ENCODE data around the gene CELSR3. TPM values are rescaled to one million over a fixed set of nuclear protein-coding genes. Genes with fewer than 3 reads are reported as not detected.

CELSR3 gene
- total and polyA plus RNA-seq, 4 donors: 6.0 to 26.1 (median 18.0) TPM

DNA sequence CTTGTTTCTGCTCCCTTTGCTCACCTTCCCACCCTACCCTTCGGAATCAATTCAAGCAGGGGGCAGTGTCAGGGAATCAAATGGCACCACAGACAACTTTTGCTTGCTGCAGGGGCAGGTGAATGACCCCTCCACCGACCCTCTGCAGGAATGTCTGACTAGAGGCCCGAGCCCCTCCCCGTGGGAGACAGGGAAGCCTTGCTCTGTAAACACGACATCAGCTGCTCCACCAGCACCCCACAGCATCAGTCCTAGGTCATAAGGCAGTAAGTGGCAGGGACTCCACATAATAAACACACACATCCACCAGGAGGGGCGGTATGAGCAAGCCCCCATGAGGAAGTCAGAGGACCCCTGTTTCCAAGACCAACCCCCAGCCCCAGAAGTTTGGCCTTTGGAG lies 25.4 kb downstream of the CELSR3 start:
- Histone ChIP-seq H3K27ac (ENCODE audit: low read depth, low read length) (no peak overlapping the region), H3K4me3 (ENCODE audit: low read depth, low read length) (no peak overlapping the region), H3K36me3 (ENCODE audit: control insufficient read depth, insufficient read depth, low read length) (peaks cover 68% of the 10 kb centered on the region), H3K9me3 (ENCODE audit: control insufficient read depth, insufficient read depth, low read length) (no peaks in the 10 kb centered on the region), H3K27me3 (ENCODE audit: control insufficient read depth, insufficient read depth, low read length) (no peaks in the 10 kb centered on the region), H3K4me1 (ENCODE audit: control insufficient read depth, insufficient read depth, low read length) (peaks cover 27% of the 10 kb centered on the region)
- DNase-seq (ENCODE audit: low read depth in 4 of 6, low spot score in 6 of 6): no peak
- WGBS (ENCODE audit: insufficient coverage): 70% methylated on average over 5 of the region's 6 CpGs

DNA sequence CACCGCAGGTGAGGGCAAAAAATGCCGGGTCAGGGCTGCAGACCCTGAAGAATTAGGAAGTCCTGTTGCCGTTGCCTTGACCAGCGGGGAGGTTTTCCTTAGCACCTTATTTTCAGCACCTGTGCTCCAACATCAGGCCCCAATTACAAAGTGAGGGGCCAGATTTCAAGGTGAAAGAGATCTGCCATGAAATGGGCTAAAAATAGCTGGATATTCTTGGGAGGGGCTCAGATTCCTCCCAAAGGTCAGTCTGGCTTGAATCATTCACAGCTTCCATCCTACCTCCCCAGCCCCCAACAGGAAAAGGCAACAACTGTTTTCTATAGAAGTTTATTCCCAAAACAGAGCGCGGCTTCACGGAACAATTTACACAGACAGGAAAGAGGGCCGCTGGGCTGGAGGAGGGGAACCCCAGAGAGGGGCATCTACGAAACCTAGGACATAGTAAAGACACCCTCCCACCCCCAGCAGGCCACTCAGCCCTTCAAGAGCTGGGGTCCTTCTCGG lies 26.5 kb downstream of the CELSR3 start:
- H3K27ac ChIP-seq (ENCODE audit: low read depth, low read length): peak overlapping the region; percentile 81
- WGBS (ENCODE audit: insufficient coverage): 51% methylated on average over 3 of the region's 10 CpGs
- no peaks in the 10 kb centered on the region for H3K9me3 ChIP-seq (ENCODE audit: control insufficient read depth, insufficient read depth, low read length)
- peaks cover 27% of the 10 kb centered on the region for H3K4me1 ChIP-seq (ENCODE audit: control insufficient read depth, insufficient read depth, low read length)
- H3K27me3 ChIP-seq (ENCODE audit: control insufficient read depth, insufficient read depth, low read length): no peaks in the 10 kb centered on the region
- no peak for DNase-seq (ENCODE audit: low read depth in 4 of 6, low spot score in 6 of 6)
- peak overlapping the region; percentile 89 for H3K4me3 ChIP-seq (ENCODE audit: low read depth, low read length)
- peaks cover 68% of the 10 kb centered on the region for H3K36me3 ChIP-seq (ENCODE audit: control insufficient read depth, insufficient read depth, low read length)

DNA sequence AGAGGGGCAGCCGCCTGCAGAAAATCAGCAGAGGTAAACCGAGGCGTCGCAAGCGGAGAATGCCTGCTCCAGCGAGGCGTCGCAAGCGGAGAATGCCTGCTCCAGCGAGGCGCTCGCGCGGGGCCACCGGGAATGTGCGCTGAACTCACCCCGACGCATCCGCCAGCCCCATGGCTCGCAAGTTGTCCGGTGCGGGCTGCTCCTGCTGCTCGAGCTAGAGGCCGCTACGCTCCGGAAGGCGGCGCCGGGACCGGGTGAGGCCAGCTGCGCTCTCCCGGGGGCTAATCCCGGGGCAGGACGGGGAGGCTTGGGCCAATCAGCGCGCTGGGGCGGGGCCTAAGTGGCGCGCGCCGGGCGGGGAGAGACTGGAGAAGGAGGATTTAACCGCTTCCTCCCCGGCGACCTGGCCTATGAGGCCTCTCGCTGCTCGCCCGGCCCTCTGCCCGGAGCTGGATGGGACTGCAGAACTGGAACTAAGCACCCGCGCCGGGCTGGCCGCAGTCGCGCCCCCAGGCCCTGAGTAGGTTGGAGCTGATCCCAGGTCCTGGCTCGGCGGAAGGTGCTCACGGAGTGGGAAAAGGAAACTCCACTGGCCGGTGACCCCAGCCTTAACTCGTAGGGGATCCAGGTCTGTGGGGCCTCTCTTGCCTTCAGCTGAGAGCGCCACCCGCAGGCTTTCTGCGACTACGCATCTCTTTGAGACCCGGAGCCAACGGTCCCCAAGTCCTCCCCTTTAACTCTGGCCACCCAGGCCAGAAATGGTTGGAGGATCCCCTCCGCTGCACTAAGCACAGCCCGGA lies 27.3 kb downstream of the CELSR3 start, which contains the start of gene SLC26A6:
Gene SLC26A6, minus strand, starts transcription at position 240 of the 800 bp plus-strand sequence. Its CDS starts 68 bp downstream, at position 172.
- H3K9me3 ChIP-seq (ENCODE audit: control insufficient read depth, insufficient read depth, low read length): no peaks in the 10 kb centered on the region
- H3K36me3 ChIP-seq (ENCODE audit: control insufficient read depth, insufficient read depth, low read length): peaks cover 68% of the 10 kb centered on the region
- peaks cover 27% of the 10 kb centered on the region for H3K4me1 ChIP-seq (ENCODE audit: control insufficient read depth, insufficient read depth, low read length)
- peak within 1 kb of the TSS; percentile 81 for H3K27ac ChIP-seq (ENCODE audit: low read depth, low read length)
- H3K4me3 ChIP-seq (ENCODE audit: low read depth, low read length): peak within 1 kb of the TSS; percentile 89
- no peaks in the 10 kb centered on the region for H3K27me3 ChIP-seq (ENCODE audit: control insufficient read depth, insufficient read depth, low read length)
- 0% methylated on average over 66 of the region's 68 CpGs for WGBS (ENCODE audit: insufficient coverage)
- peak; percentile 82 to 98 (median 94) for DNase-seq (ENCODE audit: low read depth in 4 of 6, low spot score in 6 of 6)

DNA sequence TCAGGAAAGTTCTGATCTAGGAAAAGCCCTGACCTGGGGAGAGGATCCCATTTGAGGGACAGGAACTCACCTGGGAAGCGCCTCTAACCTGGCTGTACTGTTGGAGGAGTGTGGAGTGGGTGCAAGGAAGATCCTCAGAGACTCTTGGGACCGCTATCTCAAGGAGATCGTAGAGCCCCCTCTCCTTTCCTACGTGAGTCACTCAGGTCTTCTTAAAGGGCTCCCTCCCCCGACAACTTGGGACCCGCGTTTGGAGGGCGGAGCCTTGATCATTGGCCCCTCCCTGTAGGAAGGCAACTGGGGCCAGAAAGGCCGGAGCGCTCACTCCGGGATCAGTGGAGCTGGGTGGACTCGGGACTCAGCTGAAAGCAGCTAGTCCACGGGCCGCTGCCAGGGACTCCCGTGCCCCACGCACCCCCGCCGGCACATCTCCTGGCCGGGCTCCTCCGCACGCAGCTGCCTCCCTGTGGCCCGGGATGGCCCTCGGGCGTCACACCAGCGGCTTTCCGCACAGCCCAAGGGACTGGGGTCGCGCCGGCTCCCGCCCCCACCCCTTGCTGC lies 27.9 kb downstream of the CELSR3 start:
- Histone ChIP-seq H3K36me3 (ENCODE audit: control insufficient read depth, insufficient read depth, low read length) (peaks cover 68% of the 10 kb centered on the region), H3K27me3 (ENCODE audit: control insufficient read depth, insufficient read depth, low read length) (no peaks in the 10 kb centered on the region), H3K27ac (ENCODE audit: low read depth, low read length) (peak overlapping the region; percentile 71), H3K9me3 (ENCODE audit: control insufficient read depth, insufficient read depth, low read length) (no peaks in the 10 kb centered on the region), H3K4me1 (ENCODE audit: control insufficient read depth, insufficient read depth, low read length) (peaks cover 27% of the 10 kb centered on the region), H3K4me3 (ENCODE audit: low read depth, low read length) (peak overlapping the region; percentile 89)
- WGBS (ENCODE audit: insufficient coverage): under 1% methylated on average over 27 of the region's 30 CpGs
- peak in 4 of 6 donors; percentile 5 to 53 (median 36) for DNase-seq (ENCODE audit: low read depth in 4 of 6, low spot score in 6 of 6)

DNA sequence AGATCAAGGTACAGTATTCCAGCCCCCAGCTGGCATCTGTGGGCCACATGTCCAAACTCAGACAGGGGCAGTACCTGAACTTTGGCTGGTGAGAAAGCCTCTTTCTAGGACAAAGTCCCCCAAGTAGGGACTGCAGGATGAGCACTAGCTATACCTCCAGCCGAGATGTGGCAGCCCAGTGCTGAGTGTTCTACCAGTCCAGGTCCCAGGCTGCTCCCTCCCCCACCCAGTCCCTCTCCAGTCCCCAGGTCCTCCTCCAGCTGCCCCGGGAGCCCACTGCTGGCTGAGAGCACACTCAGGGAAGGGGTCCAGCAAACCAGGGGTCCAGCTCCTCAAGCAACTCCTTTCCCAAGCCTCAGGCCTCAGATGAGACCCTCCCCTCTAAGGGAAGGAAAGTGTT lies 28.9 kb downstream of the CELSR3 start:
- DNase-seq (ENCODE audit: low read depth in 4 of 6, low spot score in 6 of 6): no peak
- Histone ChIP-seq H3K36me3 (ENCODE audit: control insufficient read depth, insufficient read depth, low read length) (peaks cover 68% of the 10 kb centered on the region), H3K4me3 (ENCODE audit: low read depth, low read length) (no peak overlapping the region), H3K9me3 (ENCODE audit: control insufficient read depth, insufficient read depth, low read length) (no peaks in the 10 kb centered on the region), H3K27ac (ENCODE audit: low read depth, low read length) (no peak overlapping the region), H3K4me1 (ENCODE audit: control insufficient read depth, insufficient read depth, low read length) (peaks cover 27% of the 10 kb centered on the region), H3K27me3 (ENCODE audit: control insufficient read depth, insufficient read depth, low read length) (no peaks in the 10 kb centered on the region)
- 82% methylated on average over 1 of the region's 2 CpGs for WGBS (ENCODE audit: insufficient coverage)

DNA sequence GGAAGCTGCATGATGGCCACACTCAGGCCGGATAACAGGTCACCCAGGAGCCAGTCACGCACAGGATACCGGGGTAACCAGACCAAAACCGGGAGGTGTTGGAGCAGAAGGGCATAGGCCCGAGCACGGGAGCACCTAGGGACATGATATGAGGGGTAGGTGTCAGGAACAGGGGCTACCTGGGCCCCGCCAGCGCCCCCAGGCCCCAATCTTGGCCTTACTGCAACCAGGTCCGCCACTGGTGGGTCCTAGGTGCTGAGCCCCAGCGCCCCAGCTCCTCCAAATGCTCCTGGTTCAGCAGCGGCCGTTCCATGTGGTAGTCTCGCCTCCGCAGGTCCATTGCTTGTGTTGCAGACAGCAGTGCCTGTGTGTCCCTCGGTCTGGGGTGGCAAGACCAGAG lies 29.4 kb downstream of the CELSR3 start:
- Histone ChIP-seq H3K4me1 (ENCODE audit: control insufficient read depth, insufficient read depth, low read length) (peaks cover 27% of the 10 kb centered on the region), H3K4me3 (ENCODE audit: low read depth, low read length) (no peak overlapping the region), H3K27ac (ENCODE audit: low read depth, low read length) (no peak overlapping the region), H3K27me3 (ENCODE audit: control insufficient read depth, insufficient read depth, low read length) (no peaks in the 10 kb centered on the region), H3K9me3 (ENCODE audit: control insufficient read depth, insufficient read depth, low read length) (no peaks in the 10 kb centered on the region), H3K36me3 (ENCODE audit: control insufficient read depth, insufficient read depth, low read length) (peaks cover 69% of the 10 kb centered on the region)
- 95% methylated on average over 15 of the region's 15 CpGs for WGBS (ENCODE audit: insufficient coverage)
- no peak for DNase-seq (ENCODE audit: low read depth in 4 of 6, low spot score in 6 of 6)

DNA sequence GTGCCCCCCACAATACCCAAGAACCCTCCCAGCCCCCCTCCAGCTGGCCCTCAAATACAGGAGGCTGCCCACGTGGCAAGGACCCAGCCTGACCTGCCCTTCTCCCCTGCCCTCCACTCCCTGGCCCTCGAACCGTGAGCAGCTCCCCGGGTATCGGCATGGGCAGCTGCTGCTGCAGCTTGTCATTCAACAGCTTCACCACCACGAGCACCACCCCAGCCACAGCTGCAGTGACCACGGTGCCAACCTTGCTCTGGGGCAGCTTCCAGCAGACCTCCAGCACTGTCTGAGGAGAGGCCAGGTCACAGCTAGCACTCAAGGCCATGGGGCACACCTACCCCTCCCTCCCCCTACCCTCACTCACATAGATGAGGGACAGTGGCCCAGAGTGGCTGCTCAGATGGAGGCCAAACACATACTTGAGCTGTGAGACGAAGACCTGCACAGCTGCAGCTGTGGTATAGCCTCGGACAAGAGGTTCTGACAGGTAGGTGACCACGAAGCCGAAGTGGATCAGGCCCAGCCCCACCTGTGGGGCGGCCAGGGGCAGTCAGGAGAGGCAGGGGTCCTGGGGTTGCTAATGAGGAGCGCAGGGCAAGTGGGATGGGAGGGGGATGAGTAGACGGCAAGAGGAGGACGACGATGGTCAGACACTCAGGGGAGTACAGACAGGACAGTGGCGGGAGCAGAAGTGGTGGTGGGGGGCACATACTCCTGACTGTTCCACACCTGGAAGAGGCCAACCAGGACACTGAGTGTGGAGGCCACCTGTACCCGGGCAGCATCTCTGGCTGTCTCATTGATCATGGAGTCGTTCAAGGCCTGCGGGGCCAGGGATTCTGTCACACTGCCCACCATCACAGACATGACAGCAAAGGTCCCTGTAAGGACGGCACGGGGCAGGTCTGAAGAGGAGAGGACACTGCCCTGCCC lies 30.9 kb downstream of the CELSR3 start:
- Histone ChIP-seq H3K36me3 (ENCODE audit: control insufficient read depth, insufficient read depth, low read length) (peaks cover 72% of the 10 kb centered on the region), H3K9me3 (ENCODE audit: control insufficient read depth, insufficient read depth, low read length) (no peaks in the 10 kb centered on the region), H3K4me1 (ENCODE audit: control insufficient read depth, insufficient read depth, low read length) (peaks cover 27% of the 10 kb centered on the region), H3K4me3 (ENCODE audit: low read depth, low read length) (no peak overlapping the region), H3K27me3 (ENCODE audit: control insufficient read depth, insufficient read depth, low read length) (no peaks in the 10 kb centered on the region), H3K27ac (ENCODE audit: low read depth, low read length) (no peak overlapping the region)
- 90% methylated on average over 21 of the region's 22 CpGs for WGBS (ENCODE audit: insufficient coverage)
- DNase-seq (ENCODE audit: low read depth in 4 of 6, low spot score in 6 of 6): no peak

DNA sequence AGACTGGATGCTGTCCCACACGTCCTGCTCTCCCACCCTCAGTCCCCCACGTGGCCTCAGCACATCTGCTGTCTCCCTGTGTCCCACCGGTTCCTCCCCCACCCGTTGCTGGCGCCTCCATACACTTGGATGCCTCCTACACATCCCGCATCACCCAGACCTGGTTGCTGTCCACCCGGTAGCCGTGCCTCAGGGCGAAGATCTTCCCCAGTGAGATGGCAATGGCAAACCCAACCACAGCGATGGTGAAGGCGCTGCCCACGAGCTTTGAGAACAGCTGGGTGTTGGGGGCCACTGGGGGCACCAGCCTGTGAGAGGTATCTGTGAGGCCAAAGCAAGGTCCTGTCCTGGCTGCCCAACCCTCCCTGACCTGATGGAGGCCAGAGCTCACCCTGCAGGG lies 31.9 kb downstream of the CELSR3 start:
- Histone ChIP-seq H3K27me3 (ENCODE audit: control insufficient read depth, insufficient read depth, low read length) (no peaks in the 10 kb centered on the region), H3K36me3 (ENCODE audit: control insufficient read depth, insufficient read depth, low read length) (peaks cover 81% of the 10 kb centered on the region), H3K27ac (ENCODE audit: low read depth, low read length) (no peak overlapping the region), H3K9me3 (ENCODE audit: control insufficient read depth, insufficient read depth, low read length) (no peaks in the 10 kb centered on the region), H3K4me3 (ENCODE audit: low read depth, low read length) (no peak overlapping the region), H3K4me1 (ENCODE audit: control insufficient read depth, insufficient read depth, low read length) (peaks cover 17% of the 10 kb centered on the region)
- DNase-seq (ENCODE audit: low read depth in 4 of 6, low spot score in 6 of 6): no peak
- 92% methylated on average over 10 of the region's 12 CpGs for WGBS (ENCODE audit: insufficient coverage)

DNA sequence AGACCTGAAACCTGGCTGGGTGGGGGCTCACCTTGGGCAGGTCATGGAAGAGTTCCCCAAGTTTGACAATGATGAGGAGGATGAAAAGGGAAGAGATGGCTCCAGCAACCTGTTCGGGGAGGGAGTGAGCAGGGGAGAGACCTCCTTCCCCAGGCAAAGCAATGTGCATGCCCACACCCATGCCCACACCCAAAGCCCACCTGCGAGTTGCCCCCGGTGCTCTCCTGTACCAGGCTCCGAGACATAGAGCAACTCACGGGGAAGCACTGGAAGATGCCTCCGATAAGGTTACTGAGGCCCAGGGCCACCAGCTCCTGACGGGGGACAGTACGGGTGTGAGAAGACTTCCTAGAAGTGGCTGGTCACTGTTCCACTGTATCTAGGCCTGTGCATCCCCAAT lies 32.3 kb downstream of the CELSR3 start:
- H3K27ac ChIP-seq (ENCODE audit: low read depth, low read length): no peak overlapping the region
- no peak overlapping the region for H3K4me3 ChIP-seq (ENCODE audit: low read depth, low read length)
- H3K27me3 ChIP-seq (ENCODE audit: control insufficient read depth, insufficient read depth, low read length): no peaks in the 10 kb centered on the region
- H3K36me3 ChIP-seq (ENCODE audit: control insufficient read depth, insufficient read depth, low read length): peaks cover 85% of the 10 kb centered on the region
- no peak for DNase-seq (ENCODE audit: low read depth in 4 of 6, low spot score in 6 of 6)
- H3K9me3 ChIP-seq (ENCODE audit: control insufficient read depth, insufficient read depth, low read length): no peaks in the 10 kb centered on the region
- H3K4me1 ChIP-seq (ENCODE audit: control insufficient read depth, insufficient read depth, low read length): peaks cover 13% of the 10 kb centered on the region
- 99% methylated on average over 7 of the region's 8 CpGs for WGBS (ENCODE audit: insufficient coverage)

All from spinal cord (tissue), 10 donors.